Left cardiac atrium (tissue), 4 donors: ENCODE data around the gene PIGW. TPM values are rescaled to one million over a fixed set of nuclear protein-coding genes. Genes with fewer than 3 reads are reported as not detected.

ENCODE experiments used
- ATAC-seq, 2 donors: fragments of 200-7000 bp; cut with Tn5 transposase; one replicate each; pipeline ENCODE4 v1.9.1; 2020; ENCODE audit warnings: mild to moderate bottlenecking in 2 of 2, moderate library complexity in 2 of 2
- DNase-seq: peaks from one replicate; pipeline ENCODE4 v3.0.0-alpha.2; 2020
- intact Hi-C, 2 donors: fragments of 100-400 bp; cut with DNase I; formaldehyde crosslinking; loops; one replicate each; pipeline versions ENCODE4 v1.14.1 to v1.15.1; 2022 to 2023
- long read RNA-seq: library from polyadenylated mRNA; unstranded; transcript quantifications from one replicate; pipeline ENCODE4 v2.0.0, GENCODE V29; 2021
- total RNA-seq, 2 donors: library from RNA; stranded (reverse); fragmentation: NEBNext Ultra II Directional; extraction: Animal tissue kit (Norgen Biotek cat#: 25700); gene quantifications; one replicate each; pipeline ENCODE4 v1.2.1, GENCODE V29; 2021
- donor health status: DM: no; HTN: yes; CAD: no.
- donor health status: DM: no; HTN: yes; CAD: no; lungs with severe emphysema.
- donor health status: DM: yes; HTN: yes; CAD: no.
- donor health status: Dilated cardiomyopathy.

Gene PIGW, protein sequence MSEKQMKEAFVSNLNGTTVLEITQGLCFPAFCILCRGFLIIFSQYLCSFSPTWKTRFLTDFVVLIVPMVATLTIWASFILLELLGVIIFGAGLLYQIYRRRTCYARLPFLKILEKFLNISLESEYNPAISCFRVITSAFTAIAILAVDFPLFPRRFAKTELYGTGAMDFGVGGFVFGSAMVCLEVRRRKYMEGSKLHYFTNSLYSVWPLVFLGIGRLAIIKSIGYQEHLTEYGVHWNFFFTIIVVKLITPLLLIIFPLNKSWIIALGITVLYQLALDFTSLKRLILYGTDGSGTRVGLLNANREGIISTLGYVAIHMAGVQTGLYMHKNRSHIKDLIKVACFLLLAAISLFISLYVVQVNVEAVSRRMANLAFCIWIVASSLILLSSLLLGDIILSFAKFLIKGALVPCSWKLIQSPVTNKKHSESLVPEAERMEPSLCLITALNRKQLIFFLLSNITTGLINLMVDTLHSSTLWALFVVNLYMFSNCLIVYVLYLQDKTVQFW
- 1 to 10 TPM; 5.7 to 9.9 TPM for total RNA-seq
- long read RNA-seq, transcript PIGW-204 (2 exons, 2,312 nt) = major isoform, 12 of 22 reads
- long read RNA-seq, transcript PIGW-206 (2 exons, 2,264 nt) = minor isoform, 9 of 22 reads
- long read RNA-seq, partial matches to known transcripts = 1 of 22 reads
- long read RNA-seq, other reads (novel, unspliced or antisense) = 0 of 22 reads

DNA sequence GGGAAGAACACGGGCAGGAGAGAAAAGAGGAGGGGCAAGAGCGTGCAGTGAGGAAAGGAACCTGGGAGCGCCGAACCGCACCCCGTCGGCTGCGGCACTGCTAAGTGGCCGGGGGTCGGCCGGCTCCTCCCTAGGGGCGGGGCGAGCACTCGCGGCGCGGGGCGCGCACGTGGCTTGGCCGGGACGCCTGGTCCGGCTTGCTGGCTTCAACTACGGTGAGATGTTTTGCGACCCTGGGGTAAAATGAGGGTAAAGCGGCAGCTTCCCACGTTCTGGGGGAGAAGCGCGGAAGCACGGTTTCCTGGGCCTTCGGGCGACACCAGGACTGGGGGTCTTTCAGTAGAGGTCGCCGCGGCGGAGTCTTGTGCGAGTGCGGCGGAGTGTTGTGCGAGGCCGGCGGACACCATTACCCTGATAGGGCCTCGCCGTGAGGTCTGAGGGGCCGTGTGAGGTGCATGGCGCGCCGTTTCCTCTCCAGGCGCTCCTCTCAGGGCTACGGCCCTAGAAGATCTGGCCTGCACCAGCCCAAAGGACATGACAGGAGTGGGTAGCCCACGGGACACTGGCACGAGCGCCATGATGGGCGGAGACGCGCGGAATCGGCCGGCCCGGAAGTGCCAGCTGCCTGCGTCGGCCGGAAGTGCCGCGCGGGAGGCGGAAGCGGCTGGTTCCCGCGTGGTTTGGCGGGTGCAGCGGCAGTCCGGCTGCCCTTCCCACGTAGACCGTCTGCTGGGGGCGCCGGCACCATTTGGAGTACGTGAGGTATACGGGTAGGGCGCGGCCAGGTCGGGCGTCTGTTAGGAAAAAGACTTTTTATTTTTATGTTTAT, at the start of gene PIGW, which contains the start of gene MYO19:
Gene PIGW (plus strand): TSS at position 148 of the 829 bp plus-strand sequence. CDS start 2,115 bp downstream, outside the sequence.
Gene MYO19 (minus strand): TSS at position 29 of the 829 bp plus-strand sequence. CDS start 2,330 bp downstream, outside the sequence.
- peak; percentile 93 for DNase-seq
- intact Hi-C loops = loop anchor here in 1 of 2 donors (5.0 kb wide), 1 partner anchor 57 kb away; the partner anchor contains the start of gene DHRS11
- ATAC-seq = peak; percentile 95 to 97

DNA sequence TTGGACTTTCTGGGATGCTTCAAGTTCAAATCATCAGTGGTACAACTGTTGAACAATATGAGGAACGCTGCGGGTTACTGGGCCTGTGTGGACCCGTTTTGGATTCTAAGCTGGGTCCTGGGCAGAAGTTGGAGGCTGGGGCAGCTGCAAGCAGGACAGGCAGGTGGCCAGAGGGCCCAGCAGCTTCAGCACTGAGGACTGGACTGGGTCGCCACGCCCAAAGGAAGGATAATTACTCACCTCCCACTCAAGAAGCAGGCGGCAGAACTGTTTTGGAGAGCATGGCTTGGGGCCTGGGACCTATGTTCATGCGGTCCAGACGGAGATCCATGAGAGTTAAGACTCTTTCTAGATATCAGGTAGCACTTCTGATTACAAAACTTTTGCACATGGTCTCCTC, 49.8 kb upstream of the PIGW start:
- ATAC-seq (no peak), DNase-seq (no peak)
- intact Hi-C loops = no loop called here

DNA sequence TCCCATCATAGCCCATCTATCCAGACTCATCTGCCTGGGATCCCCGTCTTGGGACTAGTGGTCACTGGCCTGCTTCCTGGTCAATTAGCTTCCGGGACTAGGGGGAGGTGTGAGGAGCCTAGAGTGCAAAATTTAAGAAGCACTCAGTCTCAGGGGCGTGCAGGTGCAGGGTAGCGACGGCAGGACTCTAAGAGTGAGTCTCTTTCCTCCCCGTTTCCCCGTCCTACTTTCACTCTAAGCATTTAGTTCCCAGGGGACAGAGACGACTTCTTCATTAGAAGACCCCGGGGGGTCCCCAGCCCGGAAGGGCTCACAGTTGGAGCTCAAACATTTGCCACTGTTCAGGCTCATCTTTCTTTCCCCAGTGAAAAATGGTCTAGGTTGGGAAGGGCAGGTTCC, 49.0 kb upstream of the PIGW start:
- intact Hi-C loops = no loop called here
- no peak for ATAC-seq

DNA sequence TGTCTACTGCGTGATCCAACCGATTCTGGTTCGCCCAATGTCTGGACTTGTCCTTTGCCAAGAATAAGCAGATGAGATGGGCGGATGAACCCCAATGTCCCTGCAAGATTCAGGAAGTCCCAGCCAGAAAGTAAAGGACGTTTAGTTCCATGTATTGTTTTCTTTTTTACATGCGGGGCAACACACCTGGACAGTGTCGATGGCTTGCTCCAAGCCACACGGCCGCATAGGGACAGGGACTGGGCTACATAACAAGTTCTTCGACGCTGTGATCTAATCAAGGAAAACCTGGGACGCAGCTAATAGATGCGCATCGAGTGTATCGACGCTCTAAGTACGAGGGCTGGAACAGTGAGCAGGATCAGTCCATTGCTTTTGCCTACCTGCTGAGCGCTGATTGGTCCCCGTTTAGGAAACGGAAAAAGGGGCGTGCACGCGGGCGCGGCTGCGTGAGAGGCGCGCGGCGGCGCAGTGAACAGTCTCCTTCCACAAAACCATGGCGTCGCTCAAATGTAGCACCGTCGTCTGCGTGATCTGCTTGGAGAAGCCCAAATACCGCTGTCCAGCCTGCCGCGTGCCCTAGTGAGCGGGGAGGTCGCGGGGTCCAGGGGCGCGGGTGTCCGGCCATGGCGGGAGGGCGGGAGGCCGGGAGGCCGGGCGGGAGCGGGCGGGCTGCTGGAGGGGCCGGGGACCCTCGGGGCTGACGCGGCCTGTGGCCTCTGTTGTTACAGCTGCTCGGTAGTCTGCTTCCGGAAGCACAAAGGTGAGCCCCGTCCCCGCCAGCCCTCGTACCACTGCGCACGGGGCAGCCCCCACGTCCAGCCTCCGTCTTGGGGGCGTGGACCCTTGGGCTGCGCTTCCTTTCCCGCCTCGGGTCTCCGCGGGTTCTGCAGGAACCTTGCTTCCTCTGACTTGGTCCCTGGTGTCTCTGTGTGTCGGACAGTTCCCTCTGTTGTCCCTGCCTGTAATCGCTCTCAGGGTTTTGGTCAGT, 48.3 kb upstream of the PIGW start, which contains the start of gene ZNHIT3:
Gene ZNHIT3 (plus strand): TSS at position 478 of the 991 bp plus-strand sequence. CDS start 19 bp downstream, at position 497.
- DNase-seq (peak; percentile 93), ATAC-seq (peak; percentile 91 to 94)
- intact Hi-C loops = no loop called here

More for the DNA sequence above, 49.0 kb upstream of the PIGW start:
- no peak for DNase-seq

DNA sequence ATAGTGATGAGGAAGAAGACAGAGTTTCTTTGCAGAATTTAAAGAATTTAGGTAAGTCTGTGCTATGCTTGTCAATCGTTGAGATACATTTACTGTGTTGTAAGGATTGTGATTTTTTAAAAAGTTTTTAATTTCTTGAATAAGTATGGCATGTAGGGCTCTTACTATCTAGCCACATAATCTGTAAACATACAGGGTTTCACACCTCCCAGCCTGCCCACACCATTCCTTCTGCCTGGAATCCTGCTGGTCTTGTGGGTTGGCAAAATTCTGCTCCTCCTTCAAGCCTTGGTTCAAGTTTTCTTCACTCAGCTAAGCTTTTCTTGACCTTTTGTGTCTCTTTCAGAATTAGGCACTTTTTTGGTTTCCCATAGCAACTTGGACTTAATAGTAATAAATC, 40.8 kb upstream of the PIGW start:
- ATAC-seq (no peak), DNase-seq (no peak)
- intact Hi-C loops = no loop called here

DNA sequence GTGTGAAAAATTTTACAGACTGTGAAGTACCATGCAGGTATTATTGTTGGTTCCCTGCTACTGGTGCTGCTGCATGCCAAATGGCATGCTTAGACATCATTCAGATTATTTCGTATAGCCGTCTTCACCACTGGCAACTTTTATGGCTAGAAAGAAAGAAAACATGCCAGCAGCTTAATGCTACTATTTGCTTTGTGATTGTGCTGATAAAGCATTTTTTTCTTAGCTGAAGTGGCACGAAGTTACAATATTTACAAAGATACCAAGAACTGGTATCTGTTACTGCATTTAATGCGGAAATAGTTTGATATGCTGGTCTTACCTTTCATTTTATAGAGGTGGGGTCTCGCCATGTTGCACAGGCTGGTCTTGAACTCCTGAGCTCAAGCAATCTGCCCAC, 40.1 kb upstream of the PIGW start:
- no peak for ATAC-seq
- intact Hi-C loops = no loop called here

DNA sequence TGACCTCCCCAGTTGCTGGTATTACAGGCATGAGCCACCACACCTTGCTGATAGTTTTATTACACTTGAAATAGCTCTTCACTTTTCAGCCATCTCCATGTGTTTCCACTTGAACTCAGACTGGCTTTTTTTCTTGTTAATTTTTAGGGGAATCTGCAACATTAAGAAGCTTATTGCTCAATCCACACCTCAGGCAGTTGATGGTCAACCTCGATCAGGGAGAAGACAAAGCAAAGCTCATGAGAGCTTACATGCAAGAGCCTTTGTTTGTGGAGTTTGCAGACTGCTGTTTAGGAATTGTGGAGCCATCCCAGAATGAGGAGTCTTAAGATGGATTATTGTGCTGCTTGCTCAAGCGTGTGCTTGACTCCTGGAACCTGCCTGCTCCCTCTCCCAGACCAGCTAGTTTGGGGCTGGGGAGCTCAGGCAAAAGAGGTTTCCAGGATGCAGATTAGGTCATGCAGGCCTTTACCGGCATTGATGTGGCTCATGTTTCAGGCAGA, 39.7 kb upstream of the PIGW start:
- ATAC-seq (no peak), DNase-seq (no peak)
- intact Hi-C loops = no loop called here

More for the DNA sequence above, 40.1 kb upstream of the PIGW start:
- no peak for DNase-seq

DNA sequence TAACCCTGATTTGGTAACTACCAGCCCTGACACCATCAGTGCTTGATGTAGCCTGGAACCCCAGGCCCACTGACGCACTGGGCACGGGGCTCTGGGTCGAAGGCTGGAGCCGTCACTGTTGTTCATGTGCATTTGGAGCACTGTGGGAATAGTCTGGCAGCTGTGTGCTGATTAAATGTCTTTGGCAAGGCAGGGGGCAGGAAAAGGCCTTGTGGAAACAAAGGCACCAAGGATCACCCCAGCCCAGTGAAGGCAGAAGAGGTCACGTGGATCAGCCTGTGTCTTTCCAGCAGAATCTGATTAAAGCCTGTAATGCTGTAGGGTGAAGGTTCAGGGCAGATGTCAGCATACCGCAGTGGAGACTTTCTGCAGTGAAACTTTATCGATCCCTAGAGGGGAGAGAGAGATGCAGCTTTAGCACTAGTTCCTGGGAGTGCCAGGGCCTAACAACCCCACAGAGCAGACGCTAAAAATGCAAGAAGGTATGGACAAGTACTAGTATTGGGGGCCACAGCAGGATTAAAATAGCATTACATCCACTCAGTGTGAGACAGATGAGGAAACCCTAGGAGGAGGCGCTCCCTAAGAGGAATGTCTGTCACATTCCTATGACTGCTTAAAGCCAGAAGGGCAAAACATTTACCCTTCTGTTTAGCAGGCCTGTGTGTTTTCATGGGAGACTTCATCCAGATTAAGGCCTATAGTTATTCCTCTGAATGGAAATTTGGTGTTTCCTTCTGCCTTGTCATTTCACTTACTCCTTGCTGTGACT, 38.6 kb upstream of the PIGW start:
- ATAC-seq (peak in 1 of 2 donors; percentile 79), DNase-seq (no peak)
- intact Hi-C loops = no loop called here

DNA sequence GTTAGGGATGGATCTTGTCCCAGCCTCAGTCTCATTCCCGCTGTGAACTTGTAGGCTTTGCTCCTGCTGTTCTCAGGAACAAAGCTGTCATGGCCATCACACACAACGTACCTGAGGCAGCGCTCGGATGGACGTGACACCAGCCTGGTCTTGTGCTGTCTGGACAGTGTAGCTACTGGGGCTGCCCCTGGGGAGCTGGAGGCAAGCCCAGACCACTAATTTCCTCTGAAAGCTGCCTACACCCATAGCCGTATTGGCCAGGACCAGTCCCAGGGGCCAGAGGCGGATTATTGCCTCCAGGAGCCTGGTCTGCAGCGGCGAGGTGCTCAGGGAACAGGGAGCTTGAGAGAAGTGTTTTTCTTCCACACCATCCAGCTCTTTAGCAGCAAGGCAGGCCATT, 36.6 kb upstream of the PIGW start:
- ATAC-seq (peak in 1 of 2 donors; percentile 17), DNase-seq (no peak)
- intact Hi-C loops = no loop called here

DNA sequence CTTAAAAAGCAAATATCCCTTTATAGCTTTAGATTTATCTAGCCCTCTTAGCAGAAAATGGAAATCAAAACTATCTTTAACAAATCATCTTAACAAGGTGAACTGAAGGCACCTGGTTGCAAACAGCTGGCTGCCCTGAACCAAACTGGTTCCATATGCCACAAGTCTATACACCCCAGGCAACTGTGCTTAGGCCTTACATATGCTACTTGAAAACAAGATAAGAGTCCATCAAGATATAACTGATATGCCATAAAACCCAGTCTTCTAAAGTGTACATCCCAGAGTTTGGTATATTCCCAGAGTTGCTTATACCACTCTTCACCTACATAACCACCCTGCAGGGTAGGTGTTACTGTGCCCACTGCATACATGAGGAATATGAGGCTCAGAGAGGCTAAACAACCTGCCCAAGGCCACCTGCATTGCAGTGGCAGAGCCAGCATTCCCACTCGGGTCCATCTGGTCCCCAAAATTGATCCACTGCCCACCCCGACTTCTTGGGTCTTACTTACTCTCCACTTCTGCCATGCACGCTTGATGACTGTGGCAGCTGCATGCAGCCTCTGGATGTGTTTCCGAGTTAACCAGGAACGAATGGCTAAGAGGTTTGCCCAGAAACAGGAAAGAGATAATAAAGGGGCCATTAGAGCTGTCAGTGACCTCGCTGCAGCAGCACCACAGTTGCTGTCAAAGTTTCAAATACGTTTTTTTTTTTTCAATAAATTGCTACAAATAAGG, 36.1 kb upstream of the PIGW start:
- intact Hi-C loops = no loop called here
- ATAC-seq = no peak

DNA sequence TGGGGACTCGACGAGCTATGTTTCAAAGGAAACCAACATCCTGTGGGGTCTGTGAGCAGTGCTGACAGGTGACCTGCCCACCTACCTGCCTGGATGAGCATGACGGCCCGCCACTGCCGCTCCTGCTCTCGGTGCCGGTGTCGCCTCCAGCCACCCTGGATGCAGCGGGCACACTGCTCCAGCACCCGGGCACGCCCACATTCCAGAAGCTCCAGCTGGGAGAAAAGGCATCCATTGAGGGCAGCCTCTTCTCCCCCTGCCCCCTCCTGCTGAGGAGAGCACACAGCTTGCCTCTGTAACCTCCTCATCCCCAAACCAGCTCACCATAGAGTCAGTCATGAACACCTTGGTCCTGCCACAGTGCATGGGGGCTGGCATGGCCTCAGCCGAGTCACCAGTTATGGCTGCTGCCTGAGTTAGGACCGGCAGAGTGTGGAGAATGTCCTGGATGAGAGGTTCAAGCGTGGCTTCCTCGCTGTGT, 34.0 kb upstream of the PIGW start:
- no peak for ATAC-seq
- intact Hi-C loops = no loop called here
- DNase-seq = no peak

More for the DNA sequence above, 36.1 kb upstream of the PIGW start:
- no peak for DNase-seq

DNA sequence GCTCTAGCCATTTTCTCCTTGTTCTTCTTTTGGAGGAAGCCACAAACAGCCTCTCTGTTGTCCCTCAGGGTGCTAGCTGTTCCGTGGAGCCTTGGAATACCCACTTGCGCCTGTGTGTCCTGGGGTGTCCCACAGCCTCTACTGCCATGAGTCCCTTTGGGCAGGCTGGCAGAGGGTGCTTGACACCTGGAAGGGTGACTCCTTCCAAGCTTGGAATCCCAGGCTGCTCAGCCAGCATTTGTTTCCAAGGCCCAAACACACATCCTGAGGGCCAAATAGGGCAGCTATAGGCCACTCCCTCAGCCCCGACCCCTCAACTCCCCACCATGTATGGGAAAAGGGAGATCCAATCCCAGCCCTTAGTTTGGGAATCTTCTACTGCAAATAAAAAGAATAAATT, 33.4 kb upstream of the PIGW start:
- intact Hi-C loops = no loop called here
- DNase-seq (no peak), ATAC-seq (no peak)

DNA sequence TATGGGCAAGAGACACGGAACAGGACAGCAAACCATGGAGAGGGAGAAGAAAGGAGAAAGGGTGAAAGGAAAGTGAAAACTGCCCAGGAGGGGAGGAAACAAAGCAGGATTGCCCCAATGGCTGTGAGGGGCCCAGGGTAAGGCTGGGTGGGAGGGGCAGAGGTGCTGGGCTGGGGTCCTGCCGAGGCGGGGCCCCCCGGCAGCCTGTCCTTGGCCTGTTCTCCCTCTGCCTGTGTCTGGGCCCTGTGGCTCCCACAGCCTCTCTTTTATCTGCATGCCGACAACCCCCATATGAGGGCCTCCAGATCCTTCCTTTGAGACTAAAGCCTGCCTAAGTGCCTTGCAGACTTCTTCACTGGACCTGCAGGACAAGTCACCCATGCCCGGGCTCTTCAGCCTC, 32.8 kb upstream of the PIGW start:
- DNase-seq (no peak), ATAC-seq (no peak)
- intact Hi-C loops = no loop called here

DNA sequence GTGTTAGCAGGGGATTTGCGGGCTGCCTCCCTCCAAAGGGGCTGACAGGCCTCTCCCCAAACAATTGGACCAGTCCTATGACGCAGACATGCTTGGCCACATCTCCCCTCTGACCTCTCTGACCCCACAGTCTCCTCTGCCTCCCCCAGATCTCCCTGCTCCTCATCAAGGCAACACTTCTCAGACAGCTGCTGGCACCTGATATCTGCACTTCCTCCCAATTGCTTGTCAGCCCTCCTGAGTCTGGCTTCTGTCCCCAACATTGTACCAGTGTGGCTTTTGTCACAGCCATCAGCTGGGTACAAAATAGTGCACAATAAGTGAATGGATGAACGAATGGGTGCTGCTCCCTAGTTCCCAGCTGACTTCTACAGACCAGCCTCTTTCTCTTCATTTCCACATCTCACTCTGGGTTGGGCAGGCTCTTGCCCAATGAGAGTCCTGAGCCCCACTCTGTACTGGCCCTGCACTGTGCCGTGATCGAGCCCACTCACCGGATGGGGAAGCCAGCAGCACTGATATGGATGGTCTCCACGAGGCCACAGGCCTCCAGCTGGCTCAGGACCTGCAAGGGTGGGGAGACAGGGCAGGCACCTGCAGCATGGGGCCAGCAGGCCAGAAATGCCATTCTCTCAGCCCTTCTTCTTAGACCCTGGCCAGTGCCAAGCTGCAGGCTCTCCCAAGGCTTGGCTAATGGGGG, 31.2 kb upstream of the PIGW start:
- ATAC-seq = peak in 1 of 2 donors; percentile 77
- DNase-seq = no peak

DNA sequence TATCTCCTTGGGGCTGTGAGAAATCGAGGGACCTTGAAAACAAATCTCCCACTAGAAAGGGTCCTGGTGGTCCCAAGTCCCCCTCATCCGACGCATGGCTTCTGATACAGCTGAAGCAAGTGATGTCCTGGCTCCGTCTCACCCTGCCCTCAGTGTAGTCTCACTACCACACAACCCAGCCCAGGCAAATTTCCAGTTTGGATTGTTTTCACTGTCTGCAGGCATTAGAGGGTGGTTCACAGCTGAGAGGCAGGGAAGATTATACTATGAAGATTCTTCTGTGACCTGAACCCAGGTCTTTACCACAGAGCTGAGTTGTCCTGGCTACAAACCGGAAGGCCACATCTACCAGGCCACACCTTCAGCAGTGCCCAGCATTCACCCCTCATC, 30.6 kb upstream of the PIGW start:
- no peak for ATAC-seq
- intact Hi-C loops = no loop called here
- DNase-seq = no peak

More for the DNA sequence above, 31.2 kb upstream of the PIGW start:
- intact Hi-C loops = no loop called here

DNA sequence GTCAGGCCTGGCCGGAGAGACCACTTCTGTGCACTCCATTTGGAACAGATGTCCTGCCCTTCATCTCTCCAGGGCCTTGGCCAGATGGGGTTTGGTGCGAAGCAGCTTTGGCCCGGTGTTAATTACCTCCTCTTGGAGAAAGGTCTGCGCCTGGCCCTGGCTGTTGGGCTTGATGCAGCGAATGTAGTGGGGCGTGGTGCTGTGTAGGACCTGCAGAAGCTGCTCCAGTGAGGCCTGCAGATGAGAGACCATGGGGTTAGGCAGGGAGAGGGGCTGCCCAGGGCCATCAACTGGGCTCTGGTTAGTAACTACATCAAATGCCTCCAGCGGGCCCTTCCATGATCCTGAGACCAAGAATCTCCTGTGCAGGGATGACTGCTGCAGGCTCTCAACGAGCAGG, 29.6 kb upstream of the PIGW start:
- DNase-seq (no peak), ATAC-seq (no peak)
- intact Hi-C loops = no loop called here
